ENCODE results near the gene FAM50B. TPM values are rescaled to one million over a fixed set of nuclear protein-coding genes. Genes with fewer than 3 reads are reported as not detected.

The FAM50B gene
- total and polyA plus RNA-seq, 9 donors = 8.1 to 23.0 (median 15.6) TPM

DNA sequence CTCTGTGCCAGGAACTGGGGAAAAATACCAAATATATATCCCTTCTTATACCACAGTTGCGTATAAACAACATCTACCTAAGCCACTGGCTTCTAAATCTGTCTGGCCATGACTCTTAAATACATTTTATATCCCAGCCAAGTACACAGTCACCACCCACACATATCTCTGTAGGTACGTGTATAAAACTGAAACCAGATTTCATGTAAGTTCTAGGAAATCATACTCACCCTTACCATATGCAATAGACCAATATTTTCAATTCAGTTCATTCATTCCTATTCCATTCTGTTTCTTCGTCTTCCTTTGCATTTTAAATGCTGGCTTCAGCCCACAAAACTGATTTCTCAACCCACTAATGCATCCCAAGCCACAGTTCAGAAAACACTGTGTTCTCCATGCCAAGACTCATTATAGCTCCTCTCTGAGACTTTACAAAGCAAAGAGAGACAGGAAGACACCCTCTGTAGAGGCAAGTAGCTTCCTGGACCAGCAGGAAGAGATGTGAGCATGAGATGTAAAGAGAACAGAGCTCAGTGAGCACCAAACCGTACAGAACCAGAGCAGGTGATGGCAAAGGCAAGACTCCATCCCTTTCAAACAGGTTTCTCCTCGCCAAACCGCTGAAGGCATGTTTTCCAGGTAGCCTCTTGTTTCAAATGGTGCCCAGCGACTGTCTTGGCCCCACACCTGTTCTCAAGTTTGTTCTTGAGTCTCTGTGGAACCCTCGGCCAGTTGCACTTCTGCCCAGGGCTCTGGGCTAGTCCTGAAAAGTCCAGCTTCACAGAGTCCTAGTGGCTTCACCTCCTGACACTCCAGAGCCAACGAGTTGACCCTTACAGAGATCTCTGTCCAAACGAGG is 18.7 kb downstream of the FAM50B start:
- no peak for DNase-seq
- Histone ChIP-seq H3K36me3 (no peaks in the 10 kb centered on the region), H3K27ac (no peak overlapping the region), H3K9me3 (no peaks in the 10 kb centered on the region), H3K4me1 (ENCODE audit: insufficient read depth) (no peaks in the 10 kb centered on the region), H3K4me3 (no peak overlapping the region), H3K27me3 (no peaks in the 10 kb centered on the region)
- TF ChIP-seq CTCF (IDR thresholded peaks at IDR 0.05) = no peak
- TF ChIP-seq EP300 (IDR thresholded peaks at IDR 0.05) = no peak
- TF ChIP-seq POLR2A (IDR thresholded peaks at IDR 0.05) = no peak
- 74 to 76% (median 74%) methylated on average over 10 of the region's 10 CpGs for WGBS, 3 donors
- intact Hi-C loops (cut with DNase I) = no loop called here

DNA sequence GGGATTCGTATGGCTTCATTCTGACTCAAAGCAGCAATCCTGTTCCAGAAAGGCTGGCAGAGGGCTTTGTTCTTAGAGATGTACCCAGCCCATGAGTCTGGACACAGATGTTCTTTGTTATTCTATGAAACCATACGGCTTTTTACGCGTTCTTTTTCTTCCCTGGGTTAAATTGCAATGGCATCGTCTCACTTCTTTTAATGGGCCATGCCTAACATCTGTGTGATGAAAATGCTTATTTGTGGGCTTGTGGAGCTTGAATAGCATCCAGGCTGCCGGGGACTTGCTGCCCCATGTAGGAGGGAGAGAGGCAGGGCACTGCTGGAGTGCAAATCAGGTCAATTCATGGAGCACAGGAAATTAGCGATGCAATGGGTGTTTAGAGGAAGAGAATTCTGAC is 19.4 kb downstream of the FAM50B start:
- no peak overlapping the region for H3K27ac ChIP-seq
- intact Hi-C loops (cut with DNase I) = no loop called here

DNA sequence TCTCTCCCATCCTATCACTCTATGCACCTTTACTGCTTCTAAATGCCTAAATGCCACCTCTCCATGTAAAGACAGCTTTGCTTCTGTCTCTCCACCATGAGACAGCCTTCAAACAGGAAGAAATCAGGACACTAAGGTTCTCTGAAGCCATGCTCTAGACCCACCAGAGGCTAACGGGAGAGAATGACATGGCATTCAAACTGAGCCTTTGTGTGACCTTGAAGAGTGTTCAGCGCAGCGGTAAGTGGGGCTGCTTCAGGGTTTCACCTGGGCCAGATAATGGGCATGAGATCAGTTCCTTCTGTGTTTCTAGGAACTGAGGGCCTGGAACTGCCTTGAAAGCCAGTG is 20.1 kb downstream of the FAM50B start:
- no peaks in the 10 kb centered on the region for H3K4me1 ChIP-seq (ENCODE audit: insufficient read depth)
- no peaks in the 10 kb centered on the region for H3K9me3 ChIP-seq
- no peak overlapping the region for H3K27ac ChIP-seq
- TF ChIP-seq EP300 (IDR thresholded peaks at IDR 0.05) = no peak
- no peak for TF ChIP-seq CTCF (IDR thresholded peaks at IDR 0.05)
- no peak for TF ChIP-seq POLR2A (IDR thresholded peaks at IDR 0.05)
- no peak overlapping the region for H3K4me3 ChIP-seq
- no peak for DNase-seq
- WGBS, 3 donors = 55 to 72% (median 64%) methylated on average over 3 of the region's 3 CpGs
- H3K36me3 ChIP-seq = no peaks in the 10 kb centered on the region
- no peaks in the 10 kb centered on the region for H3K27me3 ChIP-seq
- intact Hi-C loops (cut with DNase I) = no loop called here

More for the DNA sequence above, 19.4 kb downstream of the FAM50B start:
- Histone ChIP-seq H3K4me3 (no peak overlapping the region), H3K9me3 (no peaks in the 10 kb centered on the region), H3K4me1 (ENCODE audit: insufficient read depth) (no peaks in the 10 kb centered on the region), H3K36me3 (no peaks in the 10 kb centered on the region), H3K27me3 (no peaks in the 10 kb centered on the region)
- TF ChIP-seq EP300 (IDR thresholded peaks at IDR 0.05) = no peak
- TF ChIP-seq CTCF (IDR thresholded peaks at IDR 0.05) = no peak
- TF ChIP-seq POLR2A (IDR thresholded peaks at IDR 0.05) = no peak
- WGBS, 3 donors = 69 to 71% (median 70%) methylated on average over 7 of the region's 7 CpGs
- no peak for DNase-seq

GRCh38 chr6:3869632-3870527 is 20.7 kb downstream of the FAM50B start:
- WGBS, 3 donors = 82 to 85% (median 84%) methylated on average over 16 of the region's 16 CpGs
- Histone ChIP-seq H3K27me3 (no peaks in the 10 kb centered on the region), H3K4me3 (no peak overlapping the region), H3K9me3 (no peaks in the 10 kb centered on the region), H3K4me1 (ENCODE audit: insufficient read depth) (no peaks in the 10 kb centered on the region), H3K27ac (no peak overlapping the region), H3K36me3 (no peaks in the 10 kb centered on the region)
- intact Hi-C loops (cut with DNase I) = no loop called here
- TF ChIP-seq EP300 (IDR thresholded peaks at IDR 0.05) = no peak
- no peak for TF ChIP-seq POLR2A (IDR thresholded peaks at IDR 0.05)
- no peak for TF ChIP-seq CTCF (IDR thresholded peaks at IDR 0.05)
- DNase-seq = no peak
